Medulla oblongata (tissue), 1 donor: ENCODE data around the gene ZNF177.
"Not testable (repeated sequence)": the region's sequence is repeated elsewhere in the genome, so short reads cannot be mapped to it uniquely, and the experiment has no call there.

ENCODE experiments used
- DNase-seq: peaks from one replicate; pipeline ENCODE4 v3.0.0-alpha.2; 2015; ENCODE audit errors: extremely low spot score

Gene ZNF177

GRCh38 chr19:9362905-9363304 lies at the start of gene ZNF177:
ZNF177 (plus strand) TSS chr19:9363013; CDS start chr19:9378312, 15,299 bp downstream.
- no peak for DNase-seq

GRCh38 chr19:9313756-9314155 lies 49.1 kb upstream of the ZNF177 start:
- no peak for DNase-seq

- DNase-seq: no peak
These were observed 41.5 kb upstream of the ZNF177 start for GRCh38 chr19:9321338-9321737.

GRCh38 chr19:9321756-9322155 lies 41.1 kb upstream of the ZNF177 start:
- not testable (repeated sequence) for DNase-seq

GRCh38 chr19:9322201-9322600 lies 40.6 kb upstream of the ZNF177 start:
- not testable (repeated sequence) for DNase-seq

GRCh38 chr19:9323557-9323918 lies 39.3 kb upstream of the ZNF177 start:
- peak; percentile 87 for DNase-seq

- peak; percentile 93 for DNase-seq
These were observed 38.8 kb upstream of the ZNF177 start, which contains the start of gene ZNF559 for GRCh38 chr19:9323919-9324583. ZNF559 (plus strand) TSS chr19:9324179; CDS start chr19:9338550, 14,371 bp downstream.

- DNase-seq: no peak
These were observed 38.2 kb upstream of the ZNF177 start for GRCh38 chr19:9324584-9324962.

- no peak for DNase-seq
These were observed 32.8 kb upstream of the ZNF177 start for GRCh38 chr19:9329999-9330398.

GRCh38 chr19:9342610-9343304 lies 20.1 kb upstream of the ZNF177 start:
- no peak for DNase-seq

- DNase-seq: no peak
These were observed 17.8 kb upstream of the ZNF177 start for GRCh38 chr19:9345005-9345404.

GRCh38 chr19:9348253-9348652 lies 14.6 kb upstream of the ZNF177 start:
- no peak for DNase-seq

- DNase-seq: no peak
These were observed 14.1 kb upstream of the ZNF177 start for GRCh38 chr19:9348671-9349070.

GRCh38 chr19:9352505-9352904 lies 10.3 kb upstream of the ZNF177 start:
- DNase-seq: no peak

- no peak for DNase-seq
These were observed 9.8 kb upstream of the ZNF177 start for GRCh38 chr19:9353011-9353410.

GRCh38 chr19:9354651-9355050 lies 8.2 kb upstream of the ZNF177 start:
- no peak for DNase-seq

GRCh38 chr19:9370738-9371619 lies 8.2 kb downstream of the ZNF177 start:
- DNase-seq: no peak

GRCh38 chr19:9381361-9381785 lies 18.6 kb downstream of the ZNF177 start:
- DNase-seq: no peak

GRCh38 chr19:9406798-9407352 lies 44.1 kb downstream of the ZNF177 start:
- DNase-seq: no peak

GRCh38 chr19:9407827-9408226 lies 45.0 kb downstream of the ZNF177 start:
- no peak for DNase-seq

- no peak for DNase-seq
These were observed 50.6 kb downstream of the ZNF177 start for GRCh38 chr19:9413240-9413954.
